ENCODE results near the gene ELOB. TPM values are rescaled to one million over a fixed set of nuclear protein-coding genes. Genes with fewer than 3 reads are reported as not detected.

Gene ELOB
- total and polyA plus RNA-seq, 2 of the 8 experiments (the other 6 are each of a cell fraction or from before 2014, with no cell fraction given) = 237 to 1,357 TPM

GRCh38 chr16:2764718-2765117 is 12.4 kb downstream of the ELOB start:
- Histone ChIP-seq H2BK15ac (ENCODE audit: low read length) (no peak overlapping the region), H4K91ac (replicated peaks; ENCODE audit: insufficient read length, low read length) (no peak overlapping the region), H3K23me2 (ENCODE audit: low read depth, low read length) (no peaks in the 10 kb centered on the region), H3K4ac (replicated peaks; ENCODE audit: insufficient read length, low read depth, low read length) (no peak overlapping the region), H3K79me1 (ENCODE audit: low read depth, low read length) (peaks cover 11% of the 10 kb centered on the region), H3K27ac (ENCODE audit: low read depth, low read length) (no peak overlapping the region), H3K27me3 (replicated peaks in 1 of 4; ENCODE audit: control insufficient read depth in 3 of 4, extremely low read depth in 1 of 4, insufficient read depth in 3 of 4, low read length in 3 of 4) (no peaks in the 10 kb centered on the region), H4K20me1 (replicated peaks in 1 of 2; ENCODE audit: control insufficient read depth in 1 of 2, insufficient read depth in 2 of 2, low read length in 2 of 2) (peaks cover 16 to 29% of the 10 kb centered on the region in 2 experiments), H3K9me3 (ENCODE audit: insufficient read depth in 2 of 2, low read depth in 1 of 2, low read length in 1 of 2) (peaks cover 16 to 29% of the 10 kb centered on the region in 2 experiments; a peak in 3 of 4 replicates), H2AFZ (ENCODE audit: low read length) (no peak overlapping the region), H4K5ac (ENCODE audit: insufficient read length, low read depth, low read length) (no peak overlapping the region), H3K4me1 (replicated peaks in 1 of 4; ENCODE audit: control insufficient read depth in 3 of 4, insufficient read depth in 4 of 4, low read length in 3 of 4) (no peaks in the 10 kb centered on the region; a peak in 1 of 7 replicates), H3K9ac (replicated peaks in 1 of 4; ENCODE audit: extremely low read depth in 1 of 4, low read depth in 3 of 4, low read length in 3 of 4) (no peak overlapping the region), H2BK120ac (replicated peaks; ENCODE audit: low read depth, low read length) (no peak overlapping the region), H3K18ac (ENCODE audit: extremely low read depth, low read length) (no peak overlapping the region), H4K8ac (ENCODE audit: extremely low read depth, insufficient read depth, low read length) (no peak overlapping the region), H3K79me2 (ENCODE audit: control insufficient read depth in 1 of 2, insufficient read depth in 2 of 2, low read length in 2 of 2) (peaks cover 4 to 89% of the 10 kb centered on the region in 2 experiments; a peak in 3 of 4 replicates), H2AK5ac (ENCODE audit: low read depth, low read length) (no peak overlapping the region), H3K4me2 (ENCODE audit: insufficient read depth in 1 of 2, low read depth in 2 of 2, low read length in 2 of 2) (no peak overlapping the region), H2BK20ac (ENCODE audit: low read length) (no peak overlapping the region), H3K14ac (ENCODE audit: insufficient read length) (no peak overlapping the region), H2BK5ac (ENCODE audit: low read depth, low read length) (no peak overlapping the region), H3K56ac (replicated peaks; ENCODE audit: insufficient read length, low read depth, low read length) (no peak overlapping the region), H3K4me3 (ENCODE audit: extremely low read depth in 1 of 4, insufficient read depth in 2 of 4, low read depth in 3 of 4, low read length in 4 of 4) (no peak overlapping the region), H2BK12ac (ENCODE audit: low read depth, low read length) (no peak overlapping the region), H3K36me3 (ENCODE audit: control insufficient read depth in 2 of 4, insufficient read depth in 4 of 4, low read length in 3 of 4) (peaks cover 84 to 100% (median 98%) of the 10 kb centered on the region in 4 experiments), H3K23ac (ENCODE audit: insufficient read length) (no peak overlapping the region)
- DNase-seq (ENCODE audit: low read depth in 1 of 2, low spot score in 2 of 2) (no peak), FAIRE-seq (no peak)
- WGBS, 2 experiments (ENCODE audit: extremely low coverage in 1 of 2, insufficient coverage in 1 of 2, insufficient read length in 1 of 2, insufficient replicate concordance in 2 of 2, low coverage in 1 of 2, low lambda C conversion rate in 2 of 2, missing lambda C conversion rate in 1 of 2) = 95% methylated on average over 8 of the region's 9 CpGs; no CpG with 5 or more reads in 1 of the 2 experiments
- CTCF ChIA-PET (ENCODE audit: partially characterized antibody) = interaction anchor here (1.0 kb wide), 1 partner anchor 8 kb away, joined by 3 read pairs; no protein-coding TSS in a partner anchor
- no peak for TF ChIP-seq RBBP5 (IDR thresholded peaks at IDR 0.05; ENCODE audit: borderline replicate concordance, low read depth, low read length)
- TF ChIP-seq CREB1 (IDR thresholded peaks at IDR 0.05) = no peak
- no peak for TF ChIP-seq YY1 (IDR thresholded peaks at IDR 0.05; ENCODE audit: low read depth, low read length)
- no peak for TF ChIP-seq MAX (IDR thresholded peaks at IDR 0.05)
- no peak for TF ChIP-seq CHD1 (IDR thresholded peaks at IDR 0.05; ENCODE audit: low read depth, low read length)
- no peak for TF ChIP-seq RNF2 (IDR thresholded peaks at IDR 0.05; ENCODE audit: borderline replicate concordance, low read depth, low read length, missing control alignments, poor library complexity, severe bottlenecking)
- no peak for TF ChIP-seq RXRA (IDR thresholded peaks at IDR 0.05; ENCODE audit: insufficient read depth, low read depth, low read length)
- no peak for TF ChIP-seq NRF1 (IDR thresholded peaks at IDR 0.05; ENCODE audit: low read depth, low read length)
- TF ChIP-seq TBP (IDR thresholded peaks at IDR 0.05; ENCODE audit: low read depth, low read length) = no peak
- POLR2A ChIA-PET (ENCODE audit: partially characterized antibody) = interaction anchor here (1.2 to 6.9 kb wide), 5 partner anchors 6 to 19 kb away, joined by 4 to 140 read pairs (median 64); partner anchors contain the start of gene SRRM2
